K562 (cell line): ENCODE results near the gene DENND1A. TPM values are rescaled to one million over a fixed set of nuclear protein-coding genes. Genes with fewer than 3 reads are reported as not detected.

Source experiments
- BHLHE40 ChIP-seq: IDR thresholded peaks from 2 replicates; pipeline ENCODE4 v1.6.1; 2011; ENCODE audit warnings: low read length, improper control_type of control experiment
- BRCA1 ChIP-seq, 2 experiments: fragments of 450-650 bp in 1 of 2; sonication (generic) in 1 of 2; formaldehyde crosslinking in 1 of 2; IDR thresholded peaks; 2 replicates each; pipeline versions ENCODE4 v1.5.0 to v1.6.1; 2017 to 2020; ENCODE audit warnings: mild to moderate bottlenecking in 1 of 2, missing genetic modification reagents in 1 of 2
- CBFA2T3 ChIP-seq: fragments of 450-650 bp; IDR thresholded peaks from 2 replicates; pipeline ENCODE4 v1.6.1; 2017
- CBX2 ChIP-seq: fragments of 200-600 bp; sonication (generic); IDR thresholded peaks from one replicate; pipeline ENCODE4 v1.6.1; 2012; ENCODE audit warnings: mild to moderate bottlenecking, low read length, inconsistent platforms; ENCODE audit not compliant: insufficient read depth, poor library complexity, severe bottlenecking
- CTBP1 ChIP-seq: fragments of 450-650 bp; IDR thresholded peaks from 2 replicates; pipeline ENCODE4 v1.6.1; 2016; ENCODE audit warnings: borderline replicate concordance
- FOXA3 ChIP-seq, 2 experiments: fragments of 450-650 bp in 1 of 2; sonication (generic) in 1 of 2; formaldehyde crosslinking; IDR thresholded peaks in 1 of 2; conservative IDR thresholded peaks in 1 of 2; 2 replicates each; pipeline versions ENCODE4 v1.4.0 to v1.8.0; 2020 to 2022; ENCODE audit warnings: mild to moderate bottlenecking in 2 of 2, missing genetic modification reagents in 1 of 2
- HDAC2 ChIP-seq: fragments of 450-650 bp; IDR thresholded peaks from 2 replicates; pipeline ENCODE4 v1.6.1; 2016; ENCODE audit warnings: mild to moderate bottlenecking
- ILF3 ChIP-seq: fragments of 450-650 bp; IDR thresholded peaks from 2 replicates; pipeline ENCODE4 v1.6.1; 2018; ENCODE audit warnings: antibody characterized with exemption, mild to moderate bottlenecking, moderate library complexity, borderline replicate concordance
- JUNB ChIP-seq: fragments of 450-650 bp; formaldehyde crosslinking; conservative IDR thresholded peaks from 2 replicates; pipeline ENCODE4 v1.4.0; 2020; ENCODE audit warnings: mild to moderate bottlenecking
- MTA1 ChIP-seq: fragments of 450-650 bp; IDR thresholded peaks from 2 replicates; pipeline ENCODE4 v1.6.1; 2017; ENCODE audit warnings: borderline replicate concordance
- NONO ChIP-seq, 2 experiments: fragments of 200-400 bp in 1 of 2; fragments of 450-650 bp in 1 of 2; formaldehyde crosslinking in 1 of 2; IDR thresholded peaks; 2 replicates each; pipeline ENCODE4 v1.6.1; 2017; ENCODE audit warnings: low read depth in 2 of 2, mild to moderate bottlenecking in 2 of 2, moderate library complexity in 2 of 2, low read length in 1 of 2
- PHF8 ChIP-seq: fragments of 200-600 bp; sonication (generic); IDR thresholded peaks from 2 replicates; pipeline ENCODE4 v1.6.1; 2012; ENCODE audit warnings: mixed run types, mild to moderate bottlenecking, inconsistent platforms, low read length, moderate library complexity, borderline replicate concordance
- POLR2B ChIP-seq: fragments of 450-650 bp; IDR thresholded peaks from 2 replicates; pipeline ENCODE4 v1.6.1; 2018; ENCODE audit warnings: low read depth; ENCODE audit not compliant: partially characterized antibody
- PPARD ChIP-seq: fragments of 250-450 bp; sonication (Bioruptor Pico); IDR thresholded peaks from 2 replicates; pipeline ENCODE4 v1.8.0; 2022; ENCODE audit warnings: inconsistent platforms, mild to moderate bottlenecking, moderate library complexity
- PRMT5 ChIP-seq: sonication (generic); formaldehyde crosslinking; IDR thresholded peaks from 2 replicates; pipeline ENCODE4 v1.5.0; 2020; ENCODE audit warnings: missing genetic modification reagents
- RFX5 ChIP-seq: IDR thresholded peaks from 2 replicates; pipeline ENCODE4 v1.6.1; 2011; ENCODE audit warnings: low read depth, mild to moderate bottlenecking, improper control_type of control experiment, low read length
- SPI1 ChIP-seq: IDR thresholded peaks from 2 replicates; pipeline ENCODE4 v1.6.1; 2011; ENCODE audit warnings: low read depth, low read length, control low read depth, borderline replicate concordance
- SRSF9 ChIP-seq: fragments of 200-400 bp; formaldehyde crosslinking; IDR thresholded peaks from 2 replicates; pipeline ENCODE4 v1.6.1; 2017; ENCODE audit warnings: low read depth, low read length, borderline replicate concordance
- TEAD1 ChIP-seq, 2 experiments: fragments of 450-650 bp in 1 of 2; sonication (generic) in 1 of 2; formaldehyde crosslinking; IDR thresholded peaks; 2 replicates each; pipeline versions ENCODE4 v1.4.0 to v1.8.0; 2020 to 2022; ENCODE audit warnings: mild to moderate bottlenecking in 2 of 2, missing genetic modification reagents in 1 of 2
- ZNF12 ChIP-seq: sonication (generic); formaldehyde crosslinking; IDR thresholded peaks from 2 replicates; pipeline ENCODE4 v1.4.0; 2020; ENCODE audit warnings: mild to moderate bottlenecking, missing genetic modification reagents
- ZNF217 ChIP-seq: sonication (generic); formaldehyde crosslinking; IDR thresholded peaks from 2 replicates; pipeline ENCODE4 v1.8.0; 2022; ENCODE audit warnings: mild to moderate bottlenecking, missing genetic modification reagents
- ZNF431 ChIP-seq: sonication (generic); formaldehyde crosslinking; IDR thresholded peaks from 2 replicates; pipeline ENCODE4 v1.8.0; 2022; ENCODE audit warnings: mild to moderate bottlenecking, missing genetic modification reagents
- ZNF584 ChIP-seq: fragments of 200-800 bp; sonication (Bioruptor generic); IDR thresholded peaks from 2 replicates; pipeline ENCODE4 v1.6.1; 2016; ENCODE audit warnings: low read depth, mild to moderate bottlenecking, missing genetic modification characterization, missing compliant biosample characterization
- ZNF707 ChIP-seq: fragments of 250-450 bp; sonication (Bioruptor Pico); conservative IDR thresholded peaks from 2 replicates; pipeline ENCODE4 v1.8.0; 2022; ENCODE audit warnings: inconsistent platforms, mild to moderate bottlenecking, moderate library complexity
- ZNF79 ChIP-seq: fragments of 250-450 bp; sonication (Bioruptor Pico); IDR thresholded peaks from 2 replicates; pipeline ENCODE4 v1.4.0; 2020; ENCODE audit warnings: low read depth, mild to moderate bottlenecking, moderate library complexity
- ZSCAN29 ChIP-seq: fragments of 450-650 bp; IDR thresholded peaks from 2 replicates; pipeline ENCODE4 v1.6.1; 2017
- polyA plus RNA-seq, 8 experiments: library from polyadenylated mRNA; depleted of rRNA in 4 of 8; stranded (reverse) in 5 of 8; unstranded in 3 of 8; fragments of >200 nt; fragmentation: Nextera tagmentation in 2 of 8; fragmentation: Illumina TruSeq in 1 of 8; extraction: Ambion mirVana in 2 of 8; extraction: Trizol in 1 of 8; gene quantifications; 2 replicates each; pipeline versions ENCODE4 v1.2.1 to v1.2.3, GENCODE V29; 2011 to 2014; ENCODE audit warnings: inconsistent platforms in 1 of 8, missing spikeins in 1 of 8
- total RNA-seq, 7 experiments: library from RNA; depleted of rRNA in 6 of 7; stranded (reverse); fragments of >200 nt in 6 of 7; fragmentation: Illumina TruSeq in 2 of 7; extraction: Trizol in 2 of 7; gene quantifications; 2 replicates each; pipeline versions ENCODE4 v1.2.1 to v1.2.3, GENCODE V29; 2011 to 2021; ENCODE audit warnings: low replicate concordance in 1 of 7
- TF ChIP-seq, protein P1 (sequence below): sonication (generic); IDR thresholded peaks from 2 replicates; pipeline ENCODE4 v1.6.1; 2016
- TF ChIP-seq, protein P2 (sequence below): fragments of 250-450 bp; sonication (Bioruptor Pico); IDR thresholded peaks from 2 replicates; pipeline ENCODE4 v1.4.0; 2020; ENCODE audit warnings: mild to moderate bottlenecking

The DENND1A gene
- total and polyA plus RNA-seq, 9 of the 15 experiments (the other 6 are each of a cell fraction or from before 2014, with no cell fraction given), result 7.6 to 29.5 (median 15.7) TPM

DNA sequence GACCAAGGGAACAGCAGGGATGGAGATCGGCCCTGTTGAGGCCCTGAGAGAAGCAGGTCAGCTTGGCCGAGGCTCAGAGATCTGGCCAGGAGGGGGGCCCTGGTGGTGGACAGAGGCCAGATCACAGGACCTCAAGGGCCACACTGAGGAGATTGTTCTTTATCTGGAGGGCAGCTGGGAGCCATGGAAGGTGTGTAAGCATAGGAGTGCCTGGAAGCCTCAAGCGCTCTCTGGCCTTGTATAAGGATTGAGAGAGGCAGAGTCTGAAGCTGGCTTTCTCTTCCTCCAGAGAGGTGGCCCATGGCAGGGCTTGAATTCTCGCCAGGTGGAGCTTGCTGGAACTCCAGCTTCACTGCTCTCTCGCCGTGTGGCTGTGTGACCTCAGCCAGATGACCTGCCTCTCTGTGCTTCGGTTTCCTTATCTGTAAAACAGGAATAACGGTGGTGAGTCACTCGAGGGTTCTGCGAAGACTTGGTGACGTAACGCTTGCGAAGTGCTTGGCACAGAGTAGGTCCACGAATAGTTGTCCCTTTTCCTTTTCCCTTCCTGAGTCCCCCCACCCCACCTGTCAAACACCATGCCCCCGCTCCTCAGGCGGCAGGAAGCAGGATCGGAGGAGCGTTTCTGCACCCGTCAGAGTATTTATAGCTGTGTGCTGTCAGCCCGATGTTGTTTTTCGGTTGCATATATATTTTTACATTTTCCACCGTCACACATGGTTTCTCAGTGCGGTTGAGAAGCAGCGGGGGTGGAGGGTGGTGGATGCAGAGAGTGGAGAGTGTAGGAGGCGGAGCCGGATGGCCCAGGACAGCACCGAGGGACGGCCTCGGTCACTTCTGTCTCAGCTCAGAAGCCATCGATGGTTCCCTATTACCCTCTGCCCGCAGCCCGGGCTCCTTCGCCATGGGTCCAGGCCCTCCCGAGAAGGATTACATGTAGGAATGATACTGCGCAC is 590.9 kb downstream of the DENND1A start (continued):
- TF ChIP-seq CTBP1 (peak; percentile 58; the same call in 1 of the 2 replicates), ZNF431 (CRISPR knock-in tag) (no peak), CBFA2T3 (peak; percentile 50), PHF8 (peak; percentile 70; the same call in 1 of the 2 replicates), ZSCAN29 (no peak), JUNB (CRISPR knock-in tag) (peak; percentile 84), POLR2B (peak; percentile 60), TEAD1 (CRISPR knock-in tag; IDR thresholded peaks at IDR 0.05) (peak in 1 of 2 experiments; percentile 3; a peak in 1 of 4 replicates), ZNF79 (no peak), ZNF707 (CRISPR knock-in tag) (no peak), RFX5 (no peak), ILF3 (no peak), FOXA3 (CRISPR knock-in tag; conservative IDR thresholded peaks at IDR 0.05 in 1 of 2, IDR thresholded peaks at IDR 0.05 in 1 of 2) (no peak), PPARD (no peak), ZNF12 (CRISPR knock-in tag) (no peak), NONO (IDR thresholded peaks at IDR 0.05; ENCODE audit: low read depth in 2 of 2, low read length in 1 of 2) (peak in 1 of 2 experiments; percentile 21; a peak in 1 of 4 replicates), SPI1 (no peak), MTA1 (peak; percentile 74), ZNF584 (CRISPR knock-in tag) (no peak), SRSF9 (no peak), PRMT5 (CRISPR knock-in tag) (no peak), BRCA1 (IDR thresholded peaks at IDR 0.05) (no peak), BRCA1 (CRISPR knock-in tag; IDR thresholded peaks at IDR 0.05) (no peak), CBX2 (no peak), HDAC2 (peak; percentile 95), ZNF217 (CRISPR knock-in tag) (no peak), BHLHE40 (no peak)
- TF ChIP-seq, protein P1, sequence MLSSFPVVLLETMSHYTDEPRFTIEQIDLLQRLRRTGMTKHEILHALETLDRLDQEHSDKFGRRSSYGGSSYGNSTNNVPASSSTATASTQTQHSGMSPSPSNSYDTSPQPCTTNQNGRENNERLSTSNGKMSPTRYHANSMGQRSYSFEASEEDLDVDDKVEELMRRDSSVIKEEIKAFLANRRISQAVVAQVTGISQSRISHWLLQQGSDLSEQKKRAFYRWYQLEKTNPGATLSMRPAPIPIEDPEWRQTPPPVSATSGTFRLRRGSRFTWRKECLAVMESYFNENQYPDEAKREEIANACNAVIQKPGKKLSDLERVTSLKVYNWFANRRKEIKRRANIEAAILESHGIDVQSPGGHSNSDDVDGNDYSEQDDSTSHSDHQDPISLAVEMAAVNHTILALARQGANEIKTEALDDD, result no peak; the same call in 1 of the 2 replicates
- TF ChIP-seq, protein P2, sequence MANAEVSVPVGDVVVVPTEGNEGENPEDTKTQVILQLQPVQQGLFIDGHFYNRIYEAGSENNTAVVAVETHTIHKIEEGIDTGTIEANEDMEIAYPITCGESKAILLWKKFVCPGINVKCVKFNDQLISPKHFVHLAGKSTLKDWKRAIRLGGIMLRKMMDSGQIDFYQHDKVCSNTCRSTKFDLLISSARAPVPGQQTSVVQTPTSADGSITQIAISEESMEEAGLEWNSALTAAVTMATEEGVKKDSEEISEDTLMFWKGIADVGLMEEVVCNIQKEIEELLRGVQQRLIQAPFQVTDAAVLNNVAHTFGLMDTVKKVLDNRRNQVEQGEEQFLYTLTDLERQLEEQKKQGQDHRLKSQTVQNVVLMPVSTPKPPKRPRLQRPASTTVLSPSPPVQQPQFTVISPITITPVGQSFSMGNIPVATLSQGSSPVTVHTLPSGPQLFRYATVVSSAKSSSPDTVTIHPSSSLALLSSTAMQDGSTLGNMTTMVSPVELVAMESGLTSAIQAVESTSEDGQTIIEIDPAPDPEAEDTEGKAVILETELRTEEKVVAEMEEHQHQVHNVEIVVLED (CRISPR knock-in tag), result no peak
